ENCODE measurements around the gene COA3.

The COA3 gene

DNA sequence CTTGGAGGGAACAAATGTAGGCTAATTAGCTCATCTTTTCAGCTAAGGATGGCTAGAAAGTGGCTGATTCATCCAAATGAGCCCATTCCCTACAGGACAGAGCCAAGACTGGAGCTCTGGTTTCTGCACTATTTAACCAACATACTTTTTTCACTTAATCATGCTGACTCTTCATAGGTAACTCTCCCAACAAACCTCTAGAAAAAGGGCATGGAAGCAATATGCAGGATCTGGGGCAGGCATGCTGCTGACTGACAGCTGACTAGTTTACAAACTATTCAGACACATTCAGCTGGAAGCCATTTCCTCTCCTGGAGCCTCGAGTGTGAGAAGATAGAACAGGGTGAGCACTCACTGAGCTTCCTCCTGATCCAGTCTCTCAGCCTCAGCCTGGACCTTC, 19.4 kb upstream of the COA3 start:
- DNase-seq (ENCODE audit: low spot score): no peak

DNA sequence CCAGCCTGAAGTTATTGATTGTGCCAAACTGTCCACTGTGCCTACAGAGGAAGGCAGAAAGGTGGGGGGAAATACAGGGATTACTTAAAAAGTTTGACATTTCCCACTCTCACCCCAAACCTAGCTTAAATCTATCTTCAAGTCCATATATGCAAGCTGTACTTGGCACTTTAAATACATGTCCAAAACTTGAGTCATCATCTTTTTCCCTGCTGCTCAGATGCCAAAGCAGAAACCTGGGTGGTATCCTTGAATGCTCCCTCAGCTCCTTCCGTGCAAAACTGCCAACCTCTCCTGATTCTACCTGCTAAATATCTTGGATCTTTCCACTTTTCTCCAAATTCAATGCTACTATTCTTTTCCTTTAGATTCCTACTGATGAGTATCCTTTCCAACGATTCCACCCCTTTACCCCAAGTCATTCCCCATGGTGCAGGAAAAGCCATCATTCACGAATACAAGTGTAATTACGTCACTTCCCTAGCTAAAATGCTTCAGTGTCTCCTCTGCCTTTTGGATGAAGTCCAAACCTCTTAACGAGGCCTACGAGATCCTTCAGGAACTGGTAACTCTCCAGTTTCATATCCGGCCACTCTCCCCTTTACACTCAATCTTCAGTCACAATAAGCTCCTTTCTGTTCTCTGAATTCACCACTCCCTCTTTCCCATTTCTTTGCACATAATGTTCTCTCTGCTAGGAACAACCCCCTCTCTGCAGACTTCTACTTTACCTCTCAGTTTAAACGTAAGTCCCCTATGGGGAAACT, 16.3 kb upstream of the COA3 start:
- DNase-seq (ENCODE audit: low spot score): no peak

DNA sequence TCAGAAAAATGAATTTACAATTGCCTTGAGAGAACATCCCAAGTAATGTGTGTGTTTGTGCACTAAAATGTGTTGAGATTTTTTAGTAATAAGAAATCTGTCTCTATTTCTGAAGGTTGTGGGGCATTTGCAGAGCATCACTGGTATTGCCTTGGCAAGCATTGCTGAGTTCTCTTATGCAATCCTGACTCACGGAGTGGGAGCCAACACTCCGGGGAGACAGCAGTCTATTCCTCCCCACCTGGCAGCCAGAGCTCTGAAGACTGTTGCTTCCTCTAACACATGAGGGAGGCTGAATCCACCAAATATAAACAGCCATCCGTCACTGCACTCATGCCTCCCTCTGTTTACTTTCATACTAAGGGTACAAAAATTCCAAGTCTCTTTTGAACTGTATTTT, 10.7 kb upstream of the COA3 start:
- DNase-seq (ENCODE audit: low spot score): no peak

DNA sequence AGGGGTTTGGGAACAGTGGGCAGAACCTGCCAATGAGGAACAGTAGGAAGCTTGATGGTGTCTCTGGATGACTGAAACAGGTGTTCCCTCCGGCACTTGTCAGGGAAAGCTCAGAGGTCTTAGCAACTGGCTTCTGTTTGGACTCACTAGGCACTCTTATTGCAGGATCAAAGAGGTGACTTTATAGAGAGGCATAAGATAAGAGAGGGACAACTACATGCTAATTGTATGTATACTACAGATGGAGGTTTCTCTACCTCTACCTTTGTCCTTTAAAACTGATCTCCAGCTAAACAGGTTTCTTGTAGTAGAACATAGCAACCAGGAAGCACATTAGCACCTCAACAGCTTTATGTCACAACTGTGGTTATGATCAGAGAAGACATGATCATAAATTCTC, 7.7 kb upstream of the COA3 start:
- DNase-seq (ENCODE audit: low spot score): no peak

DNA sequence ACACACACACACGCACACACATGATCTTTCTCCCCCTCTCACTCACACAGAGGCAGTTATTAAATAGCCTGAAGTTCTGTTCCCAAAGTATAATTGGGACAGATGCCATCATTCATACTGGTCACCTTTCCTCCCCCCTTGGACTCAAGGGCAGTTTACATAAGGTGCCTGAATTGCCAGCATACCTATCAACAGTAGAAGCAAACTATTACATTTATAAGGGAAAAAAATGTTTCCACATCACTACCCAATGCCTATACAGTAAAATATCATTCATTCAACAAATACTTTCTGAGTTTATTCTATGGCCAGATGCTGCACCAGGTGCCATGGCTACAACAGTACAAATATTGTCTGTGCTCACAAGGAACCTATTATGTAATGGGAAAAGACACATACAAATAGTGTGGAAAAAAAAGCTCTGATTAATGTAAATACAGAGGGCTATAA, 6.4 kb upstream of the COA3 start:
- DNase-seq (ENCODE audit: low spot score): no peak

DNA sequence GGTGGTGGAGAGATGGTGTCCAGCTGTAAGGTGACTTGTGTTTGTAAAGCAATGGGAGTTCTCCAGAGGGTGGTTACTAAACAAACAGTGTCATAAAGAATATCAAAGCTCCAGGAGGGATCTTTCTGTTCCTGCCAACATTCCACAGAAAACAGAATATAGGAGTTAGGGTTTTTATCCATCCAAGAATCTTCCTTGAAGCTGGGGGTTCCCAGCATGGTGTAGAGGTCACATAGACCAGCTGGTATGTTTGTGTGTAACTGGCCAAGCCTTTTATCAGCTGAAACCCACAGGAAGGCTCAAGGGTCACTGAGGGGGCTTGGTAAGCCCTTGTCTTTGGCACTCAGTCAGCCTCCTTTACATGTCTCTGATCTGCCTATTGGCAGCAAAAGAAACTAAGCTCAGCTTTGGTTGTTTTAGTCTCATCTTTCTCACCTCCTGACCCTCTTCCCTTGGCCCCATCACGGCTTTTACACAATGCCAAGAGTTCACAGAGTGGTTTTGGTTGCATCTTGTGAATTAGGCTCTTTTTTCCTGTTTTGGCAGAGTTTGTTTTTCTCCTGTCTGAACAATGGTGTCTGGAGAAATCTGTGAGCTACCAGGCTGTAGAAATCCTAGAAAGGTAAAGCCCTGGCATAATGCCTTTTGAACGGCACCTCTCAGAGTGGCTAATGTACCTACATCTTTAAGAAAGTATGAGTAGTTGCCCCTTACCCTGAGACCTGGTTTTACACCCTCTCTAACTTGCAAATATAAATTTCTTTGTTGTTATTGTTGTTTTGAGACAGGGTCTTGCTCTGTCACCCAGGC, 4.8 kb upstream of the COA3 start:
- DNase-seq (ENCODE audit: low spot score): no peak

DNA sequence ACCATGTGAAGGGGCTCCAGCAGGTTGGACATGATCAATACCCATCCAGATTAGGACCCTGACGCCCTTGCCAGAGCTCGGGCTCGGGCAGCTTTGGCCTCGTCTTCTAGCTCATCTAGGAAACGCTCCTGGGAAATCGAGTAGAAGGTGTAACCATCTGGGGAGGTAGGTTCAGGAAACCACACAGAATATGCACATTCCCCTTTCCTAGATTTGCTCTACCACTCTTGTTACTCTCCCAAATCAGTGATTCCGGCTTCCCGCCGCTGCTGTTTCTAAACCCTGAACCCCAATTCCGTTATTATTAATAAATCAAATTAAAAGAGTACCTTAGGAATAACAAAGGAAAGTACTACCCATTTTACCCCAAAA, 507 bp downstream of the COA3 start:
- no peak for DNase-seq (ENCODE audit: low spot score)

DNA sequence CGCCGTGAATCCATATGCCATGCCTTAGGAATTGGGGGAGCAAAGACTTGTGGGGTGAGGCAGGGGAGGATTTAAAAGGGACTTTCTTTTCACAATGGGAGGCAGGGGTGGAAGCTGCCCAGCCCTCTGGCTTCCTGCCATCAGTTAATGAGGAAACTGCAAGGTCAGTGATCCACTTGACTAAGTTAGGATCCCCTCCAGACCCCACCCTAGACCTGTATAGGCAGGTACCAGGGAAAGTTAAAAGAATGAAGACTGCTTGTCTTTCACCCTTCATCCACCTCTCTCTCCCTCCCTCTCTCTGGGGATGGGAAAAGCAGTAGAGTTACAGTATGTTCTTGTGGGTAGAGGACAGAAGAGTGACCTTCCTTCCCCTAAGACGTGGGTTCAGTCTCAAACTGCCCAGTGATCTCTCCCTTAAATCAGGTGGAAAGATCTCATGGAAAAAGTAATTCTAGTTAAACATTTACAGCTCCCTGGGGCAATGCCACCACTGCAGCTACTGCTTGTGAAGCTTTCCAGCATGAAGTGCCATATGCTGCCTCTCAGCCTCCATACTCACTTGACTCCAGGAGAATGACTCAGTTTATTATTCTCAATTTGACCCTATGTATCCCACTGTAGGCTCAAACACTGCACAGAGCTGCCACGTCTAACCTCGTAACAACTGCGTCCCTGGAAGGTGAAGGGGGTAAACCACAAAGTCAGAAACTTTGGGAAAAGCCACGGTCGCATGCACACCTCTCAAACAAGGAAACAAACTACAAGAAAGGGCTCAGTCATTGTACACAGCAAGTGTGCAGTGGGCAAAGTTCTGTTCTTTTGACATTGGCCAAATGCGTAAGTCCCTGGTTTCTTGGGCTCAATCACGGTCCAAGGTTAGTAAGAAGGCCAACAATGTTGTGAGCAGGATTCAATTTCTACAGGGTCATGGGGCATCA, 1.2 kb downstream of the COA3 start:
- DNase-seq (ENCODE audit: low spot score): no peak

DNA sequence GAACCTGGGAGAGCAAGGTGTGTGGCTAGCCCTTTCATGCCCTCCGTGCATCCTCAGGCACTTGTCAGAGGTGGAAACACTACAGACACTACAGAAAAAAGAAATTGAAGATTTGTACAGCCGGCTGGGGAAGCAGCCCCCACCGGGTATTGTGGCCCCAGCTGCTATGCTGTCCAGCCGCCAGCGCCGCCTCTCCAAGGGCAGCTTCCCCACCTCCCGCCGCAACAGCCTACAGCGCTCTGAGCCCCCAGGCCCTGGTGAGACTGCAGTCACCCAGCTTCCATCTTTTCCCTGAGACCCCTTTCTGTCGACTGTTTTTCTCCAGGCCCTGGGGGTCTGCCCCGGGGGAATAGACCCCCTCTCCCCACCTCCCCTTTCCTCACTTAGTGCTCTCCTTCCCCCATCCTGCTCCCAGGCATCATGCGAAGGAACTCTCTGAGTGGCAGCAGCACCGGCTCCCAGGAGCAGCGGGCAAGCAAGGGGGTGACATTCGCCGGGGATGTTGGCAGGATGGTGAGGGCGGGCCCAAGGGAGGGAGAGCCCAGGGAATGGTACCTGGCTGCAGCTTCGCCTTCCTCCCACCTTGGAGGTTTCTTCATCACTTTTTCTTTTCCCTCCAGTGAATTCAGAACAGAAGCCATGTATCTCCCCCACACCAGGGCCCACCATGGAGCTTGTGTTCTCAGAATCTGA, 2.3 kb downstream of the COA3 start:
- DNase-seq (ENCODE audit: low spot score): no peak

DNA sequence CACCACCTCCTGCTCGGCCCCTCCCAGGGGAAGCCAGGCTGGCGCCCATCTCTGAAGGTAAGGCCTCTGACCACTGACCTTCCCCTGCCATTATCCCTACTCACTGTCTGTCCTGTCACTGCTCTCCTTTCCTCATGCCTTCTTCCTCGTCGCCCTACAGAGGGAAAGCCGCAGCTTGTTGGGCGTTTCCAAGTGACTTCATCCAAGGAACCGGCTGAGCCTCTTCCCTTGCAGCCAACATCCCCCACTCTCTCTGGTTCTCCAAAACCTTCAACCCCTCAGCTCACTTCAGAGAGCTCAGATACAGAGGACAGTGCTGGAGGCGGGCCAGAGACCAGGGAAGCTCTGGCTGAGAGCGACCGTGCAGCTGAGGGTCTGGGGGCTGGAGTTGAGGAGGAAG, 3.0 kb downstream of the COA3 start:
- DNase-seq (ENCODE audit: low spot score): no peak

DNA sequence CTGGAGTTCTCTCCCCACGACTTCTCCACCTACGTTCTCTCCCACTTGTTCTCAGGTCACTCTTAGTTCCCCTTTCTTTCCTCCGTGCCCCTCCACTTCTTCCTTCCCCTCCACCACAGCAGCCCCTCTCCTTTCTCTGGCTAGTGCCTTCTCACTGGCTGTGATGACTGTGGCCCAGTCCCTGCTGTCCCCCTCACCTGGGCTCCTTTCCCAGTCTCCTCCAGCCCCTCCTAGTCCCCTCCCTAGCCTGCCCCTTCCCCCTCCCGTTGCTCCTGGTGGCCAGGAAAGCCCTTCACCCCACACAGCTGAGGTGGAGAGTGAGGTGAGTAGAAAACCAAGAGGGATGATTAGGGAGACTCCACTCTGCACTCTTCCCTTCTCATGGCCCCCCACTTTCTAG, 3.4 kb downstream of the COA3 start:
- no peak for DNase-seq (ENCODE audit: low spot score)

DNA sequence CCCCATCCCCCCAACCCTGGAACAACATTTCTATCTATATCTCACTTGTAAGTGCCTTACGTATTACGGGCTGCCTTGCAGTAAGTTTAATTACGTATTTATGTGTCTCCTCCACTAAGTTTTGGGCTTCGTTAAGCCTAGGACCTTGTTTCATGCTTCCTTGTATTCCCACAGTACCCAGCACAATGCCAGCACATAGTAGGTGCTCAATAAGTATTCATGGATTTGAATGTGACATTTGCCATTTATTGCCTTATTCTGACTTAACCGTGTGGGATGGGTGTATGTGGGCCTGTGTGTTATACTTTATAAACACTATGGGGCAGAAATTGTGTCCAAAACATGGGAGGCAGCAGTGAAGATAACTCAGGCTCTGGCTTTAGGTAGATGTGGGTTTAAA, 6.0 kb downstream of the COA3 start:
- no peak for DNase-seq (ENCODE audit: low spot score)

DNA sequence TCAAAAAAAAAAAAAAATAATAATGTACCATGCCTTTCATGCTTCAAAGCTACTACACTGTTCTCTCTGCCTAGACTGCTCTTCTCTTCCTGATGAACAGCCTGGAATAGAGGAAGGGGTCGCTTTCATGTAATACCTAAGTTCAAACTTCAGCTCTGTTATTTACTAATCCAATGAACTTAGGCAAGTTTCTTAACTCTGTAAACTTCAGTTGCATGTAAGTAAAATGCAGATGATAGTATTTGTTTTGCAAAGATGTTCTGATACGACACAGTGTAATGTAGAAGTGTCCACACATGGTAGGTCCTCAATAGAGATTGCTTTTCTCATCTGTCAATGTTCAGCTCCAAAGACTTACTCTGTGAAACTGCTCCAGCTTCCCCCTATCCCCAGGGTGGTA, 6.6 kb downstream of the COA3 start:
- no peak for DNase-seq (ENCODE audit: low spot score)

DNA sequence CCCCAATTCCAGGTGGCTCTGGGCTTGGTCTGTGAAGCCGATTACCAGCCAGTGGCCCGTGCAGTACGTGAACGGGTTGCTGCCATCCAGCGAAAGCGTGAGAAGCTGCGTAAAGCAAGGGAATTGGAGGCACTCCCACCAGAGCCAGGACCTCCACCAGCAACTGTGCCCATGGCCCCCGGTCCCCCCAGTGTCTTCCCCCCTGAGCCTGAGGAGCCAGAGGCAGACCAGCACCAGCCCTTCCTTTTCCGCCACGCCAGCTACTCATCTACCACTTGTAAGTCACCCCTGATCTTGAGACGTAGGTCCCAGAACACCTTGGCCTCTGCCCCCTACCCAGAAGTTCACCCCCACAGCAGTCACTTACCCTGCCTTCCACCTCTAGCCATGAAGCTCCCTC, 11.2 kb downstream of the COA3 start:
- DNase-seq (ENCODE audit: low spot score): no peak

DNA sequence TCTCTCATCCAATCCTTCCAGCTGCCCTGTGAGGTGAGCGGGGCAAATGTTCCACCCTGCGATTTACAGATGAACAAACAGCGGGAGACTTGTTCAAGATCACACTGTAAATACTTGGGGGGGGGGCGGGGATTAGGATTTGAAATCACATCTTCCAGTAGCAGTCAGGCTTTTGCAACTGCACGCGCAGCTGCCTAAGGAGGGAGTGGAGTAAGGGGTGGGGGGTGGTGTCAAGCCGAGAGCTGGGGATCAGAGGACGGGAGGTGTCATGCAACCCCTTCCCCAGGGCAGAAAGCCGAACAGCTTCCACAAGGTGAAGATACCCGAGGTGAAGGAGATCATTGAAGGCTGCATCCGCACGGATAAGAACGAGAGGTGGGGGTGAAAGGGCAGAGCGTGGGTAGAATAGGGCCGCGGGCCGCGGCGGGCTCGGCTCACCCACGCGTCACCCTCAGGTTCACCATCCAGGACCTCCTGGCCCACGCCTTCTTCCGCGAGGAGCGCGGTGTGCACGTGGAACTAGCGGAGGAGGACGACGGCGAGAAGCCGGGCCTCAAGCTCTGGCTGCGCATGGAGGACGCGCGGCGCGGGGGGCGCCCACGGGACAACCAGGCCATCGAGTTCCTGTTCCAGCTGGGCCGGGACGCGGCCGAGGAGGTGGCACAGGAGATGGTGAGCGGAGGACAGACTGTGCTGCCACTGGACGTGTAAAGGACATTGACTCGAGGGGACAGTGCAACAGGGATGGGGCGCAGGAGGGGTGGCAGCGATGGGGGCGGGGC, 13.5 kb downstream of the COA3 start:
- DNase-seq (ENCODE audit: low spot score): no peak

DNA sequence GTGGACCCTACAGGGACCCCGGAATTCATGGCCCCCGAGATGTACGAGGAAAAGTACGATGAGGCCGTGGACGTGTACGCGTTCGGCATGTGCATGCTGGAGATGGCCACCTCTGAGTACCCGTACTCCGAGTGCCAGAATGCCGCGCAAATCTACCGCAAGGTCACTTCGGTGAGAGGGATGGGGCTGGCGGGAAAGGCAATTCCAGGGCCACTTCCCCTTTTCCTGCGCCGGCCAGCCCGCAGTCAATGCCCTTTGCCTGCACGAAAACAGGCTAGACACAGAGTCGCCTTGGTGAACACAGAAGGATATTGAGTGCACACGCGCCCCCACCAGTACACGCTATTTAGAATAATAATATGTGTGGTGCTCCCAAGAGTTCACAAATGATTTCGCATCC, 14.1 kb downstream of the COA3 start:
- DNase-seq (ENCODE audit: low spot score): no peak

DNA sequence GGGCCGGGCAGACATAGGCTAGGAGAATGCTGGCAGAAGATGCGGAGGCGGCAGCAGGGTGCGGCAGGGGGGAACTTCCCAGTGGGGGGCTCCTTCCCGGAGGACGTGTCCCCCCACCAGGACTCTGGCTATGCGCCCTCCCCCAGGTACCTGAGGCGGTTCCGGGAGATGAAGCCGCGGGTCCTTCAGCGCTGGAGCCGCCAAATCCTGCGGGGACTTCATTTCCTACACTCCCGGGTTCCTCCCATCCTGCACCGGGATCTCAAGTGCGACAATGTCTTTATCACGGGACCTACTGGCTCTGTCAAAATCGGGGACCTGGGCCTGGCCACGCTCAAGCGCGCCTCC, 14.7 kb downstream of the COA3 start:
- no peak for DNase-seq (ENCODE audit: low spot score)

DNA sequence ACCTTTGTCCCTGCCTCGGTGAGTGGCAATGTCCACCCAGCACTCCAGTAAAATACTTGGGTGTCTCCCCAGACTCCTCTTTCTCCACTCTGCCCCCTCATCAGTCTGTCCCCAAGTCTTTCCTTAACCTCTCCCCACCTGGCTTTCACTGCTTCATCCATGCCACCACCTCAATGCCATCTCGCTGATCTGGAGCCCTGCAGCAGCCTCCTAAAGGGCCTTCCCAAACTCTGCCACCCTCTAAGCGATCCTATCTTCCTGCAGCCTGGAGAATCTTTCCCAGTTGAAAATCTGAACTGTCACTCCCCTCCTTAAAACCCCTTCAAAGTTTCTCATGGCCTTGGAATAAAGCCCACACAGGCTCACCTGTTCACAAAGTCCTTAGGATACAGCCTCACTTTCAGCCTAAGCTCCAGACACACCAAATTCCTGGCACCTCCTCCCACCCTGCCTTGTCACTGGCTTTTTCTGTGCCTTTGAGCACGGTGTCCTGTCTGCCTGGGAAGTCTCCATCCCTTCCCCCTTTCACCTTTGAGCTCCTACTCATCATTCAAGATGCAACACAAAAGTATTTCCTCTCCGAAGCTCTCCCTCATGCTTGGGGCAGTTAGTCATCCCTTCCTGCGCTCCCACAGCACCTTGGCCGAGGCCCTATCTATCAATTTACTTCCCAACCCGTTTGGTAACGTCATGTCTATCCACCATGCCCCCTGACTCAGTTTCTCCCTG, 15.3 kb downstream of the COA3 start:
- no peak for DNase-seq (ENCODE audit: low spot score)

DNA sequence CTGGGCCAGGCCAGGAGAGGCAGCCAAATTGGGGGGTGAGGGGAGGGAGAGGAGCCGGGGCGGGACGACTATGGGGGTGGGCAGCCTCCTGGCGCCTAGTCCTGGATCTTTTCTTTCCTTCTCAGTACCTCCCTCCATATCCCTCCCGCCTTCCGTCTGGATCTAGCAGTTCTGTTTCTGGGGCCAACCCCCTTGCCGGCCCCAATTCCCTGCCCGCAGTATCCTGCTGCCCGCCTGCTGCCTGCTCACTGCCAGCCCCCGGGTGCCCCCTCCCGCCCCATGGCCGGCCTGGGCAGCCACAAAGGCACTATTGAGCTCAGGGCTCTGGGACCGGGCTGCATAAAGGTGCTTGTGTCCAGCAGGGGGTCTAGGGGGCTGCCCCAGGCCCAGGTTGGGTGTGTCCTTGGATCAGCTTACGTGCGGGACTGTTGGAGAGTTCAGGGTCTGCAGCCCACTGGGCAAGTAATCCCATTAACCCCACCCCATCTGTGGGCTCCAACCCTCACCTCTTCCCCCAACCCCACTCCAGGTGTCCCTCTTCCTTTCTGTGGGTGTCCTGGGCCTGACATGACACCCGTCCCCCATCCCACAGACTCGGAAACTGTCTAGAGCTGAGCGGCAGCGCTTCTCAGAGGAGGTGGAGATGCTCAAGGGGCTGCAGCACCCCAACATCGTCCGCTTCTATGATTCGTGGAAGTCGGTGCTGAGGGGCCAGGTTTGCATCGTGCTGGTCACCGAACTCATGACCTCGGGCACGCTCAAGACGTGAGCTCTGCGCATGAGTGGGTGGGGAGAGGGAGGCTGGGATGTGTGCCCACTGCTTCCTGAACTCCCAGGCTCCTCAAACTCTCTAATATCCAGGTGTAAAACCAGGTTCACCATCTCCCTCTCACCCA, 16.1 kb downstream of the COA3 start:
- DNase-seq (ENCODE audit: low spot score): no peak
